ENCODE results near the gene EEF1G.
A peak's percentile ranks its signal among the peaks of the same experiment; 100 is the strongest.
"Not testable (repeated sequence)": the region's sequence is repeated elsewhere in the genome, so short reads cannot be mapped to it uniquely, and the experiment has no call there.

Gene EEF1G

GRCh38 chr11:62575837-62576236 lies 2.1 kb upstream of the EEF1G start:
- no peak for DNase-seq

- no peak for DNase-seq
Measured at GRCh38 chr11:62575156-62575555, 1.5 kb upstream of the EEF1G start.

GRCh38 chr11:62574363-62575071 lies 826 bp upstream of the EEF1G start:
- no peak for DNase-seq

- peak; percentile 19 to 42 for DNase-seq
Measured at GRCh38 chr11:62573006-62573591, 592 bp downstream of the EEF1G start.

GRCh38 chr11:62572431-62572830 lies 1.3 kb downstream of the EEF1G start:
- no peak for DNase-seq

GRCh38 chr11:62571493-62571892 lies 2.2 kb downstream of the EEF1G start:
- DNase-seq, result not testable (repeated sequence)

GRCh38 chr11:62570903-62571302 lies 2.8 kb downstream of the EEF1G start:
- DNase-seq, result not testable (repeated sequence)

- no peak for DNase-seq
Measured at GRCh38 chr11:62569611-62570010, 4.1 kb downstream of the EEF1G start.

- DNase-seq, result no peak
Measured at GRCh38 chr11:62567018-62567633, 6.6 kb downstream of the EEF1G start.

- no peak for DNase-seq
Measured at GRCh38 chr11:62566247-62566646, 7.4 kb downstream of the EEF1G start.

- DNase-seq, result no peak
Measured at GRCh38 chr11:62565100-62565802, 8.4 kb downstream of the EEF1G start.

- DNase-seq, result not testable (repeated sequence)
Measured at GRCh38 chr11:62561677-62562230, 11.9 kb downstream of the EEF1G start.

GRCh38 chr11:62560566-62561103 lies 13.1 kb downstream of the EEF1G start:
- DNase-seq, result peak; percentile 86 to 88

- not testable (repeated sequence) for DNase-seq
Measured at GRCh38 chr11:62559626-62560025, 14.1 kb downstream of the EEF1G start.

- DNase-seq, result no peak
Measured at GRCh38 chr11:62559204-62559603, 14.5 kb downstream of the EEF1G start.

GRCh38 chr11:62558669-62559068 lies 15.0 kb downstream of the EEF1G start:
- DNase-seq, result no peak

- DNase-seq, result peak; percentile 42 to 73
Measured at GRCh38 chr11:62556875-62557631, 16.6 kb downstream of the EEF1G start.

- DNase-seq, result peak; percentile 89 to 90
Measured at GRCh38 chr11:62556108-62556874, 17.4 kb downstream of the EEF1G start.

GRCh38 chr11:62555464-62556107 lies 18.1 kb downstream of the EEF1G start:
- peak; percentile 91 to 95 for DNase-seq

- DNase-seq, result peak in 1 of 2 donors; percentile 13
Measured at GRCh38 chr11:62554387-62555167, 19.1 kb downstream of the EEF1G start.

Measured in CD4-positive, alpha-beta T cell treated with Interleukin-4 for 1 hour (primary cell).